CD8-positive, alpha-beta memory T cell (primary cell): Measurements from ENCODE around the gene FOS. TPM values are rescaled to one million over a fixed set of nuclear protein-coding genes. Genes with fewer than 3 reads are reported as not detected.
"Not testable (repeated sequence)": the region's sequence is repeated elsewhere in the genome, so short reads cannot be mapped to it uniquely, and the experiment has no call there.

Experiments used
- CTCF ChIA-PET: fragments of 350-600 bp; sonication (Branson Sonifier 250); formaldehyde crosslinking; loops from one replicate; lab custom pipeline; 2021; ENCODE audit warnings: antibody characterized with exemption; lab: Charles Lee
- POLR2A ChIA-PET: fragments of 350-600 bp; sonication (Branson Sonifier 250); formaldehyde crosslinking; loops from one replicate; lab custom pipeline; 2021; ENCODE audit warnings: antibody characterized with exemption; lab: Charles Lee
- DNase-seq, 5 donors: peaks; one replicate each; pipeline versions ENCODE4 v3.0.0 to v3.0.0-alpha.2; 2020 to 2022; ENCODE audit warnings: mixed read lengths in 1 of 5
- H3K27ac ChIP-seq: one replicate; pipeline ENCODE4 v1.7.0; 2013; ENCODE audit warnings: low read depth, mild to moderate bottlenecking, low read length, moderate library complexity
- H3K27me3 ChIP-seq: 2 replicates; pipeline ENCODE4 v1.7.0; 2013; ENCODE audit warnings: low read length, mild to moderate bottlenecking; ENCODE audit not compliant: insufficient read depth, poor library complexity, severe bottlenecking
- H3K36me3 ChIP-seq: 2 replicates; pipeline ENCODE4 v1.7.0; 2013; ENCODE audit warnings: mild to moderate bottlenecking, low read length, moderate library complexity; ENCODE audit not compliant: insufficient read depth
- H3K4me1 ChIP-seq: 2 replicates; pipeline ENCODE4 v1.7.0; 2013; ENCODE audit warnings: mild to moderate bottlenecking, low read length, moderate library complexity; ENCODE audit not compliant: insufficient read depth
- H3K4me3 ChIP-seq: 2 replicates; pipeline ENCODE4 v1.7.0; 2013; ENCODE audit warnings: mild to moderate bottlenecking, low read length
- H3K9me3 ChIP-seq: 2 replicates; pipeline ENCODE4 v1.7.0; 2013; ENCODE audit warnings: mild to moderate bottlenecking, low read length
- H3K27ac Mint-ChIP-seq, 8 donors: one replicate each; pipeline ENCODE4 v1.8.0; 2020 to 2021; ENCODE audit warnings: mixed read lengths in 8 of 8, mild to moderate bottlenecking in 6 of 8, inconsistent platforms in 3 of 8, moderate library complexity in 3 of 8
- H3K27me3 Mint-ChIP-seq, 2 donors: one replicate each; pipeline ENCODE4 v1.8.0; 2020 to 2021; ENCODE audit warnings: mixed read lengths in 2 of 2, mild to moderate bottlenecking in 1 of 2, moderate library complexity in 1 of 2
- H3K36me3 Mint-ChIP-seq, 3 donors: one replicate each; pipeline ENCODE4 v1.8.0; 2020 to 2021; ENCODE audit warnings: mixed read lengths in 3 of 3, inconsistent platforms in 1 of 3, mild to moderate bottlenecking in 1 of 3
- H3K4me1 Mint-ChIP-seq, 3 donors: one replicate each; pipeline ENCODE4 v1.8.0; 2020 to 2021; ENCODE audit warnings: mixed read lengths in 3 of 3, inconsistent platforms in 1 of 3, mild to moderate bottlenecking in 1 of 3
- H3K4me3 Mint-ChIP-seq, 7 donors: one replicate each; pipeline ENCODE4 v1.8.0; 2020 to 2021; ENCODE audit warnings: mixed read lengths in 7 of 7, mild to moderate bottlenecking in 6 of 7, moderate library complexity in 4 of 7, inconsistent platforms in 2 of 7
- H3K9me3 Mint-ChIP-seq, 5 donors: one replicate each; pipeline ENCODE4 v1.8.0; 2020 to 2022; ENCODE audit warnings: mixed read lengths in 5 of 5, mild to moderate bottlenecking in 3 of 5, moderate library complexity in 2 of 5, inconsistent platforms in 1 of 5
- polyA plus RNA-seq: library from polyadenylated mRNA; unstranded; fragments of 300-500 nt; fragmentation: Illumina TruSeq; gene quantifications from one replicate; pipeline ENCODE4 v1.2.3, GENCODE V29; 2021
- total RNA-seq, 2 experiments: library from RNA; stranded (reverse); gene quantifications; one replicate each; pipeline ENCODE4 v1.2.3, GENCODE V29; 2021

FOS gene
- total and polyA plus RNA-seq, 3 experiments from 2014 or later = 15.2 to 768 (median 16.8) TPM

DNA sequence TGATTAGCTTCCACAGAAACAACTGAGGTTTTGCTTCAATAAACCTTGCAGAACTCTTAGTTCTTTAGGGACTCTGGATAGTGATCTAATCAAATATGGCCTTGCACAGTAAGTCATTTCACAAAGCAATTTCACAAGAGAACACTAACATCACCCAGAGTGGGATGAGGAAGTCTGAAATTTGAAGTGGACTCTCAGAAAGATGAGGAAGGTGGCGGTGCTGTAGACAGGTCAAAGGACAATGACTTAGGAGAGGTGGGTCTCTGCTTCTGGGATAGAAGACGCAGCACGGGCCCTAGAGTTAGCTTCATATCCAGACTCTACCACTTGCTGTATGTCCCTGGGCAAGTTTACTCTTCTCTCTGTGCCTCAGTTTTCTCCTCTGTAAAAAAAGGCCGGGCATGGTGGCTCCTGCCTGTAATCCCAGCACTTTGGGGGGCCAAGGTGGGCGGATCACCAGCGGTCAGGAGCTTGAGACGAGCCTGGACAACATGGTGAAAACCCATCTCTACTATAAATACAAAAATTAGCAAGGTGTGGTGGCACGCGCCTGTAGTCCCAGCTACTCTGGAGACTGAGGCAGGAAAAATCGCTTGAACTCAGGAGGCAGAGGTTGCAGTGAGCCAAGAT, 18.9 kb downstream of the FOS start:
- Histone ChIP-seq H3K9me3 (no peaks in the 10 kb centered on the region), H3K27ac (no peak overlapping the region), H3K4me3 (no peak overlapping the region), H3K4me1 (peaks cover 25% of the 10 kb centered on the region), H3K27me3 (no peaks in the 10 kb centered on the region), H3K36me3 (no peaks in the 10 kb centered on the region)
- ChIA-PET CTCF (interaction anchor here (0.6 to 6.1 kb wide), 15 partner anchors 9 to 426 kb away, joined by 3 to 72 read pairs (median 4); partner anchors contain the start of gene NEK9), POLR2A (no interaction called here)
- no peaks in the 10 kb centered on the region for H3K36me3 Mint-ChIP-seq
- peaks cover 22 to 26% (median 22%) of the 10 kb centered on the region in 3 donors for H3K4me1 Mint-ChIP-seq
- H3K27ac Mint-ChIP-seq = no peak overlapping the region
- peaks cover 0 to 1% of the 10 kb centered on the region in 2 donors for H3K27me3 Mint-ChIP-seq
- H3K9me3 Mint-ChIP-seq = no peaks in the 10 kb centered on the region
- H3K4me3 Mint-ChIP-seq = no peak overlapping the region
- DNase-seq = no peak

DNA sequence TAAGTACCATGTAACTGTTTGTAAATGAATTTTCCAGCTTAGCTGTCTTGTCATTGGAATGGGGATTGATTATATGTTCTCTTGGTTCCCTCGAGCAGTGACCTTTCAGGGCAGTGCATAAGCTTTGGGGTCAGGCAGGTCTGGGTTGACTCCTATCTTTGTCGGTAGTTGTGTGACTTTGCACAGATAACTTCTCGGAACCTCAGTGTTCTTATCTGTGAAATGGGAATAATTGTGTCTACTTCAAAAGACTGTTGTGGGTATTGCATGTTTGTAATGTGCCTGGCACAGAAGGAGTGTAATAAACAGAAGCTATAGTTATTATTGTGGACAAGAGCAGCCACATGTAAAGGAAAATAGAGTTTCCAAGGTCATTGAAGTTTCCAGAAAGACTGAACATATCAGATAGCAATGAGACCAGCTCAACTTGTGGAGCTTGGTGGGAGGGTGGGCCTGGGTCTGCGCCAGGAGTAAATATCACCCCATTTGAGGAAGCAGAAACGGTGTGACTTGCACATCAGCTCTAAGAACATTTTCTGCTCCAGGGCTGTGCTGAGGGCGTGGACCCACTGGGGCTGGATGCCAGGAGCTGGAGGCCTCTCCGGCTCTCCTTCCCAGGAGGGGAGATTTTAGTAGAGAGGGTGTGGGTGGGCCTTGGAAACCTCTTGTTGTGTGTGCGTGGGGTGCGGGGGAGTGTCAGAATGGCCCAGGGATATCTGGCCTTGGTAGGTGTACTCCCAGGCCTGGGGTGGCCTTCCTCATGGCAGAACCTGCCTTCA, 19.7 kb downstream of the FOS start:
- peaks cover 24% of the 10 kb centered on the region for H3K4me1 ChIP-seq
- Mint-ChIP-seq H3K4me1 (peaks cover 20 to 25% (median 24%) of the 10 kb centered on the region in 3 donors), H3K36me3 (no peaks in the 10 kb centered on the region), H3K27ac (no peak overlapping the region), H3K4me3 (no peak overlapping the region), H3K9me3 (no peaks in the 10 kb centered on the region), H3K27me3 (peaks cover under 1 to 1% of the 10 kb centered on the region in 2 donors)
- POLR2A ChIA-PET = no interaction called here
- CTCF ChIA-PET = interaction anchor here (0.6 to 6.1 kb wide), 16 partner anchors 11 to 330 kb away, joined by 3 to 72 read pairs (median 3); partner anchors contain the start of gene NEK9
- DNase-seq = no peak
- H3K27me3 ChIP-seq = no peaks in the 10 kb centered on the region
- H3K9me3 ChIP-seq = no peaks in the 10 kb centered on the region
- no peaks in the 10 kb centered on the region for H3K36me3 ChIP-seq
- no peak overlapping the region for H3K27ac ChIP-seq
- H3K4me3 ChIP-seq = no peak overlapping the region

GRCh38 chr14:75299059-75299458, 20.4 kb downstream of the FOS start:
- no peak overlapping the region for H3K4me3 ChIP-seq
- CTCF ChIA-PET = interaction anchor here (0.8 to 6.1 kb wide), 9 partner anchors 10 to 174 kb away, joined by 3 to 72 read pairs (median 4); partner anchors contain the start of gene NEK9
- Mint-ChIP-seq H3K9me3 (no peaks in the 10 kb centered on the region), H3K27me3 (peaks cover 1 to 4% of the 10 kb centered on the region in 2 donors), H3K4me1 (peaks cover 23 to 29% (median 27%) of the 10 kb centered on the region in 3 donors), H3K4me3 (no peak overlapping the region), H3K36me3 (no peaks in the 10 kb centered on the region), H3K27ac (peak overlapping the region in 1 of 8 donors; percentile 29)
- H3K36me3 ChIP-seq = no peaks in the 10 kb centered on the region
- POLR2A ChIA-PET = no interaction called here
- no peak for DNase-seq
- no peaks in the 10 kb centered on the region for H3K27me3 ChIP-seq
- no peak overlapping the region for H3K27ac ChIP-seq
- H3K9me3 ChIP-seq = no peaks in the 10 kb centered on the region
- H3K4me1 ChIP-seq = peaks cover 18% of the 10 kb centered on the region

DNA sequence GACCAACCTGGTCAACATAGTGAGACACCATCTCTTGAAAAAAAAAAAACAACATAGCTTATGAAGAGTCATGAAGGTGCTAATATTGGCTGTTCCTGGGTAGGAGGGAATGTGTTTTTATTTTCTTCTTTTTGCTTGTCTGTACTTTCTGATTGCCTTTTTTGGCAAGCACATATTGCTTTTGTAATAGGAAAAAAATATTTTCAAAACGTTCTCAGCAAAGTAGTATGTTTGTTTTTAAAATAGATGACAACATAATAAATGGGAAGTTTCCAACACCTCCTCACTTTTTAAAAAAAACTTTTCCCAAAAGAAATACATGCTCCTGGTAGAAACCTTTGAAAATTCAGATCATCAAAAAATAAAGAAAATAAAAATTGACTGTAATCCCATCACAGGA, 20.9 kb downstream of the FOS start:
- no peak overlapping the region for H3K4me3 ChIP-seq
- H3K9me3 ChIP-seq = no peaks in the 10 kb centered on the region
- Mint-ChIP-seq H3K36me3 (no peaks in the 10 kb centered on the region), H3K4me1 (peaks cover 21 to 25% (median 24%) of the 10 kb centered on the region in 3 donors), H3K4me3 (no peak overlapping the region), H3K27ac (no peak overlapping the region), H3K27me3 (peaks cover 1 to 4% of the 10 kb centered on the region in 2 donors), H3K9me3 (no peaks in the 10 kb centered on the region)
- ChIA-PET POLR2A (no interaction called here), CTCF (interaction anchor here (0.8 to 6.1 kb wide), 6 partner anchors 9 to 170 kb away, joined by 3 to 72 read pairs (median 4); partner anchors contain the start of gene NEK9)
- no peaks in the 10 kb centered on the region for H3K36me3 ChIP-seq
- H3K27ac ChIP-seq = no peak overlapping the region
- H3K27me3 ChIP-seq = no peaks in the 10 kb centered on the region
- H3K4me1 ChIP-seq = peaks cover 15% of the 10 kb centered on the region
- DNase-seq = no peak

- Histone ChIP-seq H3K36me3 (no peaks in the 10 kb centered on the region), H3K27me3 (no peaks in the 10 kb centered on the region), H3K4me1 (no peaks in the 10 kb centered on the region), H3K9me3 (no peaks in the 10 kb centered on the region), H3K4me3 (no peak overlapping the region), H3K27ac (no peak overlapping the region)
- H3K4me1 Mint-ChIP-seq = peaks cover 3 to 6% (median 5%) of the 10 kb centered on the region in 3 donors
- ChIA-PET CTCF (interaction anchor here (0.8 to 6.8 kb wide), 8 partner anchors 18 to 201 kb away, joined by 3 to 55 read pairs (median 4); no protein-coding TSS in a partner anchor), POLR2A (interaction anchor here (0.5 kb wide), 2 partner anchors 72 to 165 kb away, joined by 3 to 4 read pairs; no protein-coding TSS in a partner anchor)
- no peak overlapping the region for H3K27ac Mint-ChIP-seq
- H3K4me3 Mint-ChIP-seq = no peak overlapping the region
- H3K9me3 Mint-ChIP-seq = no peaks in the 10 kb centered on the region
- no peak for DNase-seq
- peaks cover 1 to 4% of the 10 kb centered on the region in 2 donors for H3K27me3 Mint-ChIP-seq
- H3K36me3 Mint-ChIP-seq = no peaks in the 10 kb centered on the region
Measured at GRCh38 chr14:75301666-75302325, 23.2 kb downstream of the FOS start.

- Mint-ChIP-seq H3K27me3 (peaks cover 1 to 4% of the 10 kb centered on the region in 2 donors), H3K36me3 (no peaks in the 10 kb centered on the region), H3K4me3 (no peak overlapping the region), H3K27ac (peak overlapping the region in 1 of 8 donors; percentile 24), H3K9me3 (no peaks in the 10 kb centered on the region), H3K4me1 (peaks cover 5 to 11% (median 5%) of the 10 kb centered on the region in 3 donors)
- Histone ChIP-seq H3K27me3 (no peaks in the 10 kb centered on the region), H3K4me1 (peaks cover 6% of the 10 kb centered on the region), H3K9me3 (no peaks in the 10 kb centered on the region), H3K4me3 (no peak overlapping the region), H3K27ac (no peak overlapping the region), H3K36me3 (no peaks in the 10 kb centered on the region)
- DNase-seq = peak in 4 of 5 donors; percentile 49 to 74 (median 54)
- CTCF ChIA-PET = interaction anchor here (0.7 to 7.3 kb wide), 8 partner anchors 8 to 258 kb away, joined by 3 to 55 read pairs (median 12); partner anchors contain the start of gene NEK9
- POLR2A ChIA-PET = no interaction called here
Measured at GRCh38 chr14:75303381-75303789, 24.8 kb downstream of the FOS start.

- H3K36me3 ChIP-seq, H3K27me3 Mint-ChIP-seq, H3K4me1 ChIP-seq, H3K4me3 Mint-ChIP-seq, H3K27ac ChIP-seq, H3K27ac Mint-ChIP-seq, H3K27me3 ChIP-seq, H3K9me3 ChIP-seq, POLR2A ChIA-PET, H3K36me3 Mint-ChIP-seq, DNase-seq, H3K4me3 ChIP-seq, H3K9me3 Mint-ChIP-seq: not testable (repeated sequence)
- peaks cover 5 to 11% (median 6%) of the 10 kb centered on the region in 3 donors for H3K4me1 Mint-ChIP-seq
- CTCF ChIA-PET = interaction anchor here (0.8 to 7.3 kb wide), 8 partner anchors 8 to 182 kb away, joined by 3 to 55 read pairs (median 12); partner anchors contain the start of gene NEK9
Measured at GRCh38 chr14:75306410-75306809, 27.8 kb downstream of the FOS start.
